NB4 (cell line): Measurements from ENCODE around the gene USP11.

Experiments used
- CTCF ChIP-seq: IDR thresholded peaks from one replicate; pipeline ENCODE4 v1.5.1; 2012; ENCODE audit warnings: low read depth, low read length
- MAX ChIP-seq: IDR thresholded peaks from 2 replicates; pipeline ENCODE4 v1.6.1; 2011; ENCODE audit warnings: low read depth, low read length
- POLR2A ChIP-seq: IDR thresholded peaks from 2 replicates; pipeline ENCODE4 v1.6.1; 2011; ENCODE audit warnings: mild to moderate bottlenecking; ENCODE audit not compliant: insufficient read length; ENCODE audit errors: extremely low read depth

DNA sequence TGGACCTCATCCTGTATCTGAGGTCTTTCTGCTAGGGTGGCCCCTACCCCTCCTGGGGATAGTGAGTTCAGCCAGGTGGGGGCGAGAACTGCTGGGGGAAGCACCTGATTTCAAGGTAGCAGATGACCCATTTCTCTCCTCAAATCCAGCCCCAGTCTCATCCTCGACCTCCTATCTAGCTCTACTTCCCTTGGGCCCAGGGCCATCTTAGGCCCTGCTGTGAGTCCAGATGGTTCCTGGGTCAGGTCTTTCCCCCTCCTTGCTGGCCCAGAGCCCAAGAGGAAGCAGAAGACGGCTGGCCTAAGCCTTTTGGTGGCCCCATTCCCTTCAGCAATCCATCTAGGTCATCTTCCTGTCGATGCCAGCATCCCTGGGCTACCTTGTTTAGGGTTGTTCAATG, 11.1 kb upstream of the USP11 start:
- no peak for TF ChIP-seq MAX
- TF ChIP-seq CTCF, result no peak
- no peak for TF ChIP-seq POLR2A
